ENCODE results near the gene CBLB. TPM values are rescaled to one million over a fixed set of nuclear protein-coding genes. Genes with fewer than 3 reads are reported as not detected.
A peak's percentile ranks its signal among the peaks of the same experiment; 100 is the strongest.

CBLB gene
- total and polyA plus RNA-seq, 2 experiments from 2014 or later: 20.5 to 47.7 TPM

DNA sequence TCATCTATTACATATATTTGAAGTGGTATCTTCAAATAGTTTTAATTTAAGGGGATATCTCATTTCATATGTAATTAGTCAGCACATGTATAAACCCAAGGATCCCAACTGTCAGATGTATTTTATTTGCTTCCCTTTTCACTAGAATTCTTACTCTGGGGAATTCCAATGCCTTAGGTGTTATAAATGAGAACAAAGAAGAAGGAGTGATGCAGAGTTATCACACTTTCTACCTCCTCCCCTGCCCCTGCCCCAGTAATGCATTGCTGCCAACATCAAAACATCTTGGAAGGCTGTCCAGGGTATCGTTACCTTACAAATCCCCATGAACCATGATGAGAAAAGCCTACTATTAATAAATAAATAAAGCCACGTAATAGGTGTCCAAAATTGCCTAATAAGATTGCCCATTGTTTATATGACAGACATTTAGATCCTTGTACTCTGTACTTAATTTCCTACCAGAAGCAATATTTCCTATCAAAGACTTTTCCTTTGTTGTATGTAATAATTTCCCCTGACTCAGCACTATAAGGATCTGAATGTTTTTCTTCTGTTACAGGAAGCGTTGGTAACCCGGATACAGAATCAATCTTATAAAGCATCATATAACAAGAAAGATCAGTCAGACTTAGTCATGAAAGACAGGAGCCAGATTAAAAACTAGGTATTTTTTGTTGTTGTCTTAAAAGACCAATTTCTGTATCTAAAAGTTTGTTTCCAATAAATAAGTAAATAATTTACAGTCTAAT is 38.8 kb downstream of the CBLB start:
- H3K4me2 ChIP-seq: no peak overlapping the region
- no peaks in the 10 kb centered on the region for H3K9me3 Mint-ChIP-seq
- no peak overlapping the region for H3K4me3 ChIP-seq
- H3K27me3 ChIP-seq (ENCODE audit: insufficient read depth): no peaks in the 10 kb centered on the region
- H3K79me2 ChIP-seq (replicated peaks; ENCODE audit: insufficient read depth): peaks cover 24% of the 10 kb centered on the region; the same call in 1 of the 2 replicates
- no peak for ATAC-seq
- peaks cover 5% of the 10 kb centered on the region for H3K27me3 Mint-ChIP-seq (ENCODE audit: insufficient read depth, low read depth, poor library complexity)
- H3K4me1 Mint-ChIP-seq: peaks cover 17% of the 10 kb centered on the region; the same call in 2 of the 3 replicates
- no peak overlapping the region for H3K4me3 Mint-ChIP-seq
- no peaks in the 10 kb centered on the region for H3F3A ChIP-seq (replicated peaks; ENCODE audit: low read depth)
- H3K27ac ChIP-seq (ENCODE audit: low read depth): no peak overlapping the region
- DNase-seq (ENCODE audit: low spot score): no peak
- no peaks in the 10 kb centered on the region for H4K20me1 ChIP-seq (replicated peaks; ENCODE audit: insufficient read depth)
- no peak for TF ChIP-seq ZNF331 (CRISPR knock-in tag; IDR thresholded peaks at IDR 0.05; ENCODE audit: low read depth)
- TF ChIP-seq JUNB (IDR thresholded peaks at IDR 0.05; ENCODE audit: unreplicated experiment): no peak
- TF ChIP-seq EZH2 (IDR thresholded peaks at IDR 0.05; ENCODE audit: low read depth, unreplicated experiment): no peak
- TF ChIP-seq, protein P1, sequence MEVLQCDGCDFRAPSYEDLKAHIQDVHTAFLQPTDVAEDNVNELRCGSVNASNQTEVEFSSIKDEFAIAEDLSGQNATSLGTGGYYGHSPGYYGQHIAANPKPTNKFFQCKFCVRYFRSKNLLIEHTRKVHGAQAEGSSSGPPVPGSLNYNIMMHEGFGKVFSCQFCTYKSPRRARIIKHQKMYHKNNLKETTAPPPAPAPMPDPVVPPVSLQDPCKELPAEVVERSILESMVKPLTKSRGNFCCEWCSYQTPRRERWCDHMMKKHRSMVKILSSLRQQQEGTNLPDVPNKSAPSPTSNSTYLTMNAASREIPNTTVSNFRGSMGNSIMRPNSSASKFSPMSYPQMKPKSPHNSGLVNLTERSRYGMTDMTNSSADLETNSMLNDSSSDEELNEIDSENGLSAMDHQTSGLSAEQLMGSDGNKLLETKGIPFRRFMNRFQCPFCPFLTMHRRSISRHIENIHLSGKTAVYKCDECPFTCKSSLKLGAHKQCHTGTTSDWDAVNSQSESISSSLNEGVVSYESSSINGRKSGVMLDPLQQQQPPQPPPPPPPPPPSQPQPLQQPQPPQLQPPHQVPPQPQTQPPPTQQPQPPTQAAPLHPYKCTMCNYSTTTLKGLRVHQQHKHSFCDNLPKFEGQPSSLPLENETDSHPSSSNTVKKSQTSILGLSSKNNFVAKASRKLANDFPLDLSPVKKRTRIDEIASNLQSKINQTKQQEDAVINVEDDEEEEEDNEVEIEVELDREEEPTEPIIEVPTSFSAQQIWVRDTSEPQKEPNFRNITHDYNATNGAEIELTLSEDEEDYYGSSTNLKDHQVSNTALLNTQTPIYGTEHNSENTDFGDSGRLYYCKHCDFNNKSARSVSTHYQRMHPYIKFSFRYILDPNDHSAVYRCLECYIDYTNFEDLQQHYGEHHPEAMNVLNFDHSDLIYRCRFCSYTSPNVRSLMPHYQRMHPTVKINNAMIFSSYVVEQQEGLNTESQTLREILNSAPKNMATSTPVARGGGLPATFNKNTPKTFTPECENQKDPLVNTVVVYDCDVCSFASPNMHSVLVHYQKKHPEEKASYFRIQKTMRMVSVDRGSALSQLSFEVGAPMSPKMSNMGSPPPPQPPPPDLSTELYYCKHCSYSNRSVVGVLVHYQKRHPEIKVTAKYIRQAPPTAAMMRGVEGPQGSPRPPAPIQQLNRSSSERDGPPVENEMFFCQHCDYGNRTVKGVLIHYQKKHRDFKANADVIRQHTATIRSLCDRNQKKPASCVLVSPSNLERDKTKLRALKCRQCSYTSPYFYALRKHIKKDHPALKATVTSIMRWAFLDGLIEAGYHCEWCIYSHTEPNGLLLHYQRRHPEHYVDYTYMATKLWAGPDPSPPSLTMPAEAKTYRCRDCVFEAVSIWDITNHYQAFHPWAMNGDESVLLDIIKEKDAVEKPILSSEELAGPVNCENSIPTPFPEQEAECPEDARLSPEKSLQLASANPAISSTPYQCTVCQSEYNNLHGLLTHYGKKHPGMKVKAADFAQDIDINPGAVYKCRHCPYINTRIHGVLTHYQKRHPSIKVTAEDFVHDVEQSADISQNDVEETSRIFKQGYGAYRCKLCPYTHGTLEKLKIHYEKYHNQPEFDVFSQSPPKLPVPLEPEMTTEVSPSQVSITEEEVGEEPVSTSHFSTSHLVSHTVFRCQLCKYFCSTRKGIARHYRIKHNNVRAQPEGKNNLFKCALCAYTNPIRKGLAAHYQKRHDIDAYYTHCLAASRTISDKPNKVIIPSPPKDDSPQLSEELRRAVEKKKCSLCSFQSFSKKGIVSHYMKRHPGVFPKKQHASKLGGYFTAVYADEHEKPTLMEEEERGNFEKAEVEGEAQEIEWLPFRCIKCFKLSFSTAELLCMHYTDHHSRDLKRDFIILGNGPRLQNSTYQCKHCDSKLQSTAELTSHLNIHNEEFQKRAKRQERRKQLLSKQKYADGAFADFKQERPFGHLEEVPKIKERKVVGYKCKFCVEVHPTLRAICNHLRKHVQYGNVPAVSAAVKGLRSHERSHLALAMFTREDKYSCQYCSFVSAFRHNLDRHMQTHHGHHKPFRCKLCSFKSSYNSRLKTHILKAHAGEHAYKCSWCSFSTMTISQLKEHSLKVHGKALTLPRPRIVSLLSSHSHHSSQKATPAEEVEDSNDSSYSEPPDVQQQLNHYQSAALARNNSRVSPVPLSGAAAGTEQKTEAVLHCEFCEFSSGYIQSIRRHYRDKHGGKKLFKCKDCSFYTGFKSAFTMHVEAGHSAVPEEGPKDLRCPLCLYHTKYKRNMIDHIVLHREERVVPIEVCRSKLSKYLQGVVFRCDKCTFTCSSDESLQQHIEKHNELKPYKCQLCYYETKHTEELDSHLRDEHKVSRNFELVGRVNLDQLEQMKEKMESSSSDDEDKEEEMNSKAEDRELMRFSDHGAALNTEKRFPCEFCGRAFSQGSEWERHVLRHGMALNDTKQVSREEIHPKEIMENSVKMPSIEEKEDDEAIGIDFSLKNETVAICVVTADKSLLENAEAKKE (CRISPR knock-in tag; IDR thresholded peaks at IDR 0.05): no peak
- no peak for TF ChIP-seq ZNF114 (CRISPR knock-in tag; IDR thresholded peaks at IDR 0.05)
- TF ChIP-seq EZH2phosphoT487 (IDR thresholded peaks at IDR 0.05; ENCODE audit: unreplicated experiment): no peak
- TF ChIP-seq, protein P2, sequence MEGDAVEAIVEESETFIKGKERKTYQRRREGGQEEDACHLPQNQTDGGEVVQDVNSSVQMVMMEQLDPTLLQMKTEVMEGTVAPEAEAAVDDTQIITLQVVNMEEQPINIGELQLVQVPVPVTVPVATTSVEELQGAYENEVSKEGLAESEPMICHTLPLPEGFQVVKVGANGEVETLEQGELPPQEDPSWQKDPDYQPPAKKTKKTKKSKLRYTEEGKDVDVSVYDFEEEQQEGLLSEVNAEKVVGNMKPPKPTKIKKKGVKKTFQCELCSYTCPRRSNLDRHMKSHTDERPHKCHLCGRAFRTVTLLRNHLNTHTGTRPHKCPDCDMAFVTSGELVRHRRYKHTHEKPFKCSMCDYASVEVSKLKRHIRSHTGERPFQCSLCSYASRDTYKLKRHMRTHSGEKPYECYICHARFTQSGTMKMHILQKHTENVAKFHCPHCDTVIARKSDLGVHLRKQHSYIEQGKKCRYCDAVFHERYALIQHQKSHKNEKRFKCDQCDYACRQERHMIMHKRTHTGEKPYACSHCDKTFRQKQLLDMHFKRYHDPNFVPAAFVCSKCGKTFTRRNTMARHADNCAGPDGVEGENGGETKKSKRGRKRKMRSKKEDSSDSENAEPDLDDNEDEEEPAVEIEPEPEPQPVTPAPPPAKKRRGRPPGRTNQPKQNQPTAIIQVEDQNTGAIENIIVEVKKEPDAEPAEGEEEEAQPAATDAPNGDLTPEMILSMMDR (conservative IDR thresholded peaks at IDR 0.05; ENCODE audit: low read depth in 2 of 2): no peak
- no peak for TF ChIP-seq NANOG (IDR thresholded peaks at IDR 0.05; ENCODE audit: borderline replicate concordance)
- no peak for TF ChIP-seq STAT1 (IDR thresholded peaks at IDR 0.05; ENCODE audit: unreplicated experiment)
- no peak for TF ChIP-seq CREB1 (CRISPR knock-in tag; IDR thresholded peaks at IDR 0.05; ENCODE audit: low read depth)
- TF ChIP-seq, protein P3, sequence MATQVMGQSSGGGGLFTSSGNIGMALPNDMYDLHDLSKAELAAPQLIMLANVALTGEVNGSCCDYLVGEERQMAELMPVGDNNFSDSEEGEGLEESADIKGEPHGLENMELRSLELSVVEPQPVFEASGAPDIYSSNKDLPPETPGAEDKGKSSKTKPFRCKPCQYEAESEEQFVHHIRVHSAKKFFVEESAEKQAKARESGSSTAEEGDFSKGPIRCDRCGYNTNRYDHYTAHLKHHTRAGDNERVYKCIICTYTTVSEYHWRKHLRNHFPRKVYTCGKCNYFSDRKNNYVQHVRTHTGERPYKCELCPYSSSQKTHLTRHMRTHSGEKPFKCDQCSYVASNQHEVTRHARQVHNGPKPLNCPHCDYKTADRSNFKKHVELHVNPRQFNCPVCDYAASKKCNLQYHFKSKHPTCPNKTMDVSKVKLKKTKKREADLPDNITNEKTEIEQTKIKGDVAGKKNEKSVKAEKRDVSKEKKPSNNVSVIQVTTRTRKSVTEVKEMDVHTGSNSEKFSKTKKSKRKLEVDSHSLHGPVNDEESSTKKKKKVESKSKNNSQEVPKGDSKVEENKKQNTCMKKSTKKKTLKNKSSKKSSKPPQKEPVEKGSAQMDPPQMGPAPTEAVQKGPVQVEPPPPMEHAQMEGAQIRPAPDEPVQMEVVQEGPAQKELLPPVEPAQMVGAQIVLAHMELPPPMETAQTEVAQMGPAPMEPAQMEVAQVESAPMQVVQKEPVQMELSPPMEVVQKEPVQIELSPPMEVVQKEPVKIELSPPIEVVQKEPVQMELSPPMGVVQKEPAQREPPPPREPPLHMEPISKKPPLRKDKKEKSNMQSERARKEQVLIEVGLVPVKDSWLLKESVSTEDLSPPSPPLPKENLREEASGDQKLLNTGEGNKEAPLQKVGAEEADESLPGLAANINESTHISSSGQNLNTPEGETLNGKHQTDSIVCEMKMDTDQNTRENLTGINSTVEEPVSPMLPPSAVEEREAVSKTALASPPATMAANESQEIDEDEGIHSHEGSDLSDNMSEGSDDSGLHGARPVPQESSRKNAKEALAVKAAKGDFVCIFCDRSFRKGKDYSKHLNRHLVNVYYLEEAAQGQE (IDR thresholded peaks at IDR 0.05; ENCODE audit: unreplicated experiment): no peak
- TF ChIP-seq, protein P4, sequence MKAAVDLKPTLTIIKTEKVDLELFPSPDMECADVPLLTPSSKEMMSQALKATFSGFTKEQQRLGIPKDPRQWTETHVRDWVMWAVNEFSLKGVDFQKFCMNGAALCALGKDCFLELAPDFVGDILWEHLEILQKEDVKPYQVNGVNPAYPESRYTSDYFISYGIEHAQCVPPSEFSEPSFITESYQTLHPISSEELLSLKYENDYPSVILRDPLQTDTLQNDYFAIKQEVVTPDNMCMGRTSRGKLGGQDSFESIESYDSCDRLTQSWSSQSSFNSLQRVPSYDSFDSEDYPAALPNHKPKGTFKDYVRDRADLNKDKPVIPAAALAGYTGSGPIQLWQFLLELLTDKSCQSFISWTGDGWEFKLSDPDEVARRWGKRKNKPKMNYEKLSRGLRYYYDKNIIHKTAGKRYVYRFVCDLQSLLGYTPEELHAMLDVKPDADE (IDR thresholded peaks at IDR 0.05): no peak
- TF ChIP-seq POLR2AphosphoS5 (IDR thresholded peaks at IDR 0.05; ENCODE audit: low read depth): no peak
- peak overlapping the region; percentile 73; the same call in 1 of the 2 replicates for H3K27ac Mint-ChIP-seq
- H2AFZ ChIP-seq: no peak overlapping the region
- H3K36me3 ChIP-seq (ENCODE audit: insufficient read depth): no peaks in the 10 kb centered on the region
- H3K9me2 ChIP-seq (ENCODE audit: insufficient read depth): no peaks in the 10 kb centered on the region
- no peaks in the 10 kb centered on the region for H3K36me3 Mint-ChIP-seq (ENCODE audit: low read depth)
- H3K4me1 ChIP-seq (ENCODE audit: insufficient read depth): no peaks in the 10 kb centered on the region; the same call in 1 of the 2 replicates

Data from GM23338 (cell line).